HG02759 (cell line): ENCODE data around the gene ANP32A.

Source experiments
- ATAC-seq: cut with Tn5 transposase; IDR thresholded peaks from one replicate; pipeline ENCODE4 v1.9.1; 2021; ENCODE audit warnings: mild to moderate bottlenecking, moderate library complexity; ENCODE audit not compliant: unreplicated experiment

ANP32A gene

DNA sequence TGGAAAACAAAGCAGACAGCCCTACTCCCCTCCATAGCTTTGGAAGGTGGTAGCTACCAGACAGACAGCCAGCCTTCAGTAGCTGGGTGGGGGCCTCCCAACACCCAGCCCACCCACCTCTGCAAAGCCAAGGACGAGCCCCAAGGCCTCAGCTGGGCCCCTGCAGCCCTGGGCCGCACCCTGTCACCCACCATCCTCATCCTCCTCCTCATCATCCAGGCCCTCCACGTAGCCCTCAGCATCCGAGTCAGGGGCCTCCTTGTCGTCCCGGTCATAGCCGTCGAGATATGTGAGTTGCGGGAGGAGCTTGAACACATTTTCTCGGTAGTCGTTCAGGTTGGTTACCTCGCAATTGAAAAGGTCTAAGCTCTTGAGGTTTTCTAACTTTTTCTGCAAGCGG is 36.5 kb downstream of the ANP32A start:
- no peak for ATAC-seq

DNA sequence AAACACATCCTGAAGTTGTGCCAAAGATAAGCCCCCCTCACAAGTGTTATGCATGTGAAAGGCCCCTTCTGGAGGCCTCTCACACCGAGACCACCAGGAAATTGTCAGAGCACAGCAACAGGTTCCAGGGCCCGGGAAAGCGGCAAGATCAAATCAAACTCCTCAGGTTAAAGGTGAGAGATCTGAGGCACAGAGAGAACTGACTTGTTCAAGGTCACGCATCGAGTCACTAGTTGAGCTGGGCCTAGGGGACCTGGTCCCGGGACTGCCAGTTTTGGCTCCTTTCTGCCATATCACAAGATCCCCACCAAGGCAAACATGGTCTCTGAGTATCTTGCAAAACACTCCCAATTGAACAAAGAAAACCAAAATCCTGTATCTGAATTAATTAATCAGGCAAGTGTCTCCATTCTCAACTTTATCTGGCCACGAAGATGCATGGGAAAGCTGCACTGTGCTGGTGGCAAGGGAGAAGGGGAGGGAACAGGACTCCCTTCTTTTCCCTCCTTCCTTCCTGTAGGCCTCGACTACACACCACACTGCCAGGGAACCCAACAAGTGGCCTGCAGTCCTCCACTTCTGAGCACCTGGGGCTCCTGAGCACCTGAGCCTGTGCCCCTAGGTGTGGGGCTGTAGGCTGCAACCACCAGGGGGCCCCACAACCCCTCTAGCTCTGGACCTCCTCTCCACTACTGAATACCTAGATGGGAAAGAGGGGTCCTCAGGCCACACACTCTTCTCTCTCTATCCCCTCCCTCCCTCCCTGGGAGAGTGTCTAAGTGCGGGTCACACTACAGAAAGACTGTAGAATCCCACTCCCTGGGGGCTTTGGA is 37.3 kb downstream of the ANP32A start:
- no peak for ATAC-seq

DNA sequence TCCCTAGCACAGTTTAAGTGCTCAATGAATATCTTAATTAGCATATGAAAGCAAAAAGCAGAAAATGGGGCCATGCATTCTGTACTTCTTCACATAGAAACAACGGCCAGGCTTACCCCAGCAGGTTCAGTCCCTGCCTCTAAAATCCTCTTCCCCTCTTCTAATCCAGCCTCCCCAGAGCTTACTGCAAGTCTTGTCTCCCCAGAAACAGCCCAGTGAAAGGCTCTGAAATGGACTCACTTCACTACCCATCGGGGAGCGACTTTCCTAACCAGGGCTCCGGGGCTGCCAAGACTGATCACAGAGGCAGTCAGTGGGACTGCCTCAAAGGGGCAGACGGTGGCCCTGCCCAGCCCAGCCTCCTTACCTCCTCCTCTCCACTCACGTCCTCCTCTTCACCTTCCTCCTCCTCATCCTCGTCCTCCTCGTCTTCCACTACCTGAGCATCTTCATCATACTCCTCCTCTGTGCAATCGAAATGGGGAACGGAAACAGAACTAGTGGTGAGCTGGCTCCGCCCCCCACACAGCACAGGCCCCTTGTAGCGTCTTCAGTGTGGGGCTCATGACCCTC is 38.0 kb downstream of the ANP32A start:
- ATAC-seq = no peak

DNA sequence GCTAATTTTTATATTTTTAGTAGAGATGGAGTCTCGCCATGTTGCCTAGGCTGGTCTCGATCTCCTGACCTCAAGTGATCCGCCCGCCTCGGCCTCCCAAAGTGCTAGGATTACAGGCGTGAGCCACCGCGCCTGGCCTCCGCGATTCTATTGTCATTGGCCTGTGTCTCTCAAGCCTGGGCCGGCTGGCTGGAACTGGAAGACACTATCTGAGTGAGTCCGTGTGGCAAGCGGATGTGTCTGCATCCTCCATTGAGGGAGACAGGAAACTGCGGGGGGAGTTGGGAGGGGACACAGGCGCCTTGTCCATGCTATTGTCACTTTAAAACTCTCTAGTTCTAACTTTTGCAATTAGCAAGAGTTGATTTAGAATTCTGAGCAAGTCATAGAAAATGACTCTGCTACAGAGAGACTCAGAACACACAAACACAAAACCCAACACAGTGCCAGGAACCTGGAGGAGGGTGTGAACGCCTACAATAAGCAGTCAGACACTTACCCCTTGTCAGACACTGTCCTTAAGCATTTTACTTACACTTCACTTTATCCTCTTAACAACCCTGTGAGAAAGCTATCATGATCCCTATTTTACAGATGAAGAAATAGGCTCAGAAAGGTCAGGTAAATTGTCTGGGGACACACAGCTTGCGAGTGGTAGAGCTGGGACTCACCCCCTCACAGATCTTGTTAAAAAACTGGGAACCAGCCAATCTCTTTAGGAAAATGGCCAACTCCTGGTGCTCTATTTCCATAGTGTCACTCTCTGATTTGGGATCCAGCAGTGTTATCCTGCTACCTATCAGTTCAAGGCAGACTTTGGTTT is 38.7 kb downstream of the ANP32A start:
- ATAC-seq = no peak

DNA sequence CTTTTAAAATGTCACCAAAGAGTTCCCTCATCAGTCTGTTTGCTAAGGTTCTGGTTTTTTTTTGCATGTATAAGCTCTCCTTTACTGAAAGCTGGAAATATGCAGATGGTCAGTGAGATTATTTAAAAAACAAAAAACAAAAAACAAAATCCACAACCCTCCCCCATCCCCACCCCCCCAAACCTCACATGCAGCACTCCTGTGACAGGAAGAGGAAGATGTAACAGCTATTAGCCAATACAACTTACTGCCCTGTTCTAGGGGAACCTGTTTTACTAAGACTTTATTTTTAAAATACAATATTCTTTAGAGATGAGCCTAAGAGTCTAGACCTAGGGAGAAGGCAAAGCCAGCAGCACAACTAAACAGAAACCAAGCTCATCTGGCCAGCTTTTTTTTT is 39.5 kb downstream of the ANP32A start:
- no peak for ATAC-seq

DNA sequence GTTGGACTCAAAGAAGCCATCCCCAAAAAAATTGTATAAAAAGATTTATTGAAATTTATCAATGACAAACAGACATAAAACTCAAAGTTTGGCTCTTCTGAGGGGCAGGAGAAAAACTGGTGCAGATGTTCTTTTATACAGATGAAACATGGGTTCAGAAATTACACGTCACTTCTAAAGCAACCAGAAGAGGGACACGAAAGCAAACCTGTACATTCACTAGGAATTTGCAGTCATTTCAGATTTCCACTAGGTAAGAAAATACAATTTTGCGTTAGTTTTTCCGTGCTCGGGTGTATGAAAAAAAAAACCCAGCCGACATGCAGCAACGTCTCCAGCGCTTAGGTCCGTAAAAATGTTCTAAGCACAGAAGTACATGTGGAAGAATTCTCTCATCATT is 41.8 kb downstream of the ANP32A start:
- ATAC-seq = no peak

DNA sequence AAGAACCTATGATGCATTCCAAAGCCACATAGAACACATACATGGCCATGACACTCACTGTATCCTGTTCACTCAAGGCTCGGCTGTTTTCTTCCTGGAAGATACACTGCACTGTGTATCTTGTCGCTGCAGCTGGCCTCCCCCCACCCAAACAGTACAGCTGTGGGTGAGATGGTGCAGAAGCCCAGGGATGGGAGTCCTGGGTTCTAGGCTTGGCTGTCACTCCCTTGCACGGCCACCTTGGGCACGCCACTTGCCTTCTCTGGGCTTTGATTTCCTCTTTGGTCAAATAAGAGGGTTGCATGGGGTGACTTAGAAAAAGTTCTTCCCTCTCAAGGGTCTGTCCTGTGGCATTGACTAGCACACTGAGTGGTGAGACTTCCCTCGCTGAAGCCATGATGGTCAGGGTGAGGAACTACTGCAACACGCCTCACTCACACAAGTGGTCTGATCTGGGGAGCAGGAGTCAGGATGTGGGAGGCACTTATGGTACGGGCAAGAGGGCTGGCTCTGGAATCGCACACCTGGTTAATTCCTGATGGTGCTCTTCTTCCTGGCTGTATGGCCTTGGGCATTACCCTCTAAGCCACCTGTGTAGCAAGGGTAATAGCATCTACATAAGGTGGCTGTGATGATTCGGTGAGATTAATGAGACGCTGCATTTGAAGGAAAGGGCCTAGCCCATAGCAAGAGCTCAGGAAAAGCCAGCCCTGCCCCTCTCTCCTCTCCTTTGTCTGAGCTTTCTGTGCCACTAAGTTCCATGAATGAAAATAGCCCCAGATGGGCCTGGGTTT is 44.0 kb downstream of the ANP32A start:
- ATAC-seq = no peak

DNA sequence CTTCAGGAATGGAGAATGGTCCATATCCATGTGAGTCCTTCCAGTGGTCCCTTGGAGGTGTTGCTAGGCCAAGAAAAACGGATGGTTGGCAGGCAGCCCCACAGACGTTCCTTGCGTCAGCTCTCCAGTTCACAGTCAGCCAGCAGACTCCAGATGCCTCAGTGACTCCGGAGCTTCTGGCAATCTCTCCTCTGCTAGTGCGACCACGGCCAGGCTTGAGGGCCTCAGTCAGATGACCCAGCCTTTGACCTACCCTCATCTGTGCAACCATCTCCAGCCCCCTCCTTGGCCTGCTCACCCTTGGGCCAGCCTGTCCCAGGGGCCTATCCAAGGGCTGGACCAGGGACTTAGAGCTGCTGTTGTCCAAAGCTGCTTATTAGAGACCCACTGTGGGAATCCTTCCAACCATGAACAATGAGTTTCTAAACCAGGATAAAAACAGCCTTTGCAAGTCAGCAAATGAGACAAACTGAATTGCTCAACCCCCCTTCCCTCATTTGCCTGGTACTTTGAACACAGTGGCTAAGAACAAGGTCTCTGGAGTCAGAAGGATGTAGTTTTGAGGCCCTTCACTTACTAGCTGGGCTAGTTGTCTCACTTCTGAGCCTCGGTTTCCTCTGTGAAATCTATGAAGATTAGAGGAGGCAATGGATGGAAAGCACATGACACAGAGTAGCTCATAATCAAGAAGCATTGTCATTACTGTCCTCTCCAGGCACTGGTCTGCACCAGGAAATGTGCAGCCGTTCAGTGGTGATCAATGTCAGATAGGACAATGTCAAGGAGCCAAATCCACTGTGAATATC is 44.8 kb downstream of the ANP32A start:
- ATAC-seq = no peak

DNA sequence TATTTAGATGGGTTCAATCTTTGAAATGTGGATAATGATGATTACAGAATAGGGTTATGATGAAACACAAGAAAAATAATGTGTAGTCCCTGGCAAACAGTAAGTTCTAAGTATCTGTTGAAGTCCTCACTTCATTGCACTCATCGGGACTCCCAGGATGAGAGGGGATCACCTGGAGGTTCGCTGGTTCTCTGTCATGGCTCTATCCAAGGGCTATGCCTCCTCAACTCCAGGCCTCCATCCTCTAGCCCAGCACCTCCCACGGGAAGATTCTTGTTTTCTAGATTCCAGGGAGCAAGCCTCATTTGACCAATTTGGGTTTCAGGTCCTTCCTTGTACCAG is 45.5 kb downstream of the ANP32A start:
- no peak for ATAC-seq

DNA sequence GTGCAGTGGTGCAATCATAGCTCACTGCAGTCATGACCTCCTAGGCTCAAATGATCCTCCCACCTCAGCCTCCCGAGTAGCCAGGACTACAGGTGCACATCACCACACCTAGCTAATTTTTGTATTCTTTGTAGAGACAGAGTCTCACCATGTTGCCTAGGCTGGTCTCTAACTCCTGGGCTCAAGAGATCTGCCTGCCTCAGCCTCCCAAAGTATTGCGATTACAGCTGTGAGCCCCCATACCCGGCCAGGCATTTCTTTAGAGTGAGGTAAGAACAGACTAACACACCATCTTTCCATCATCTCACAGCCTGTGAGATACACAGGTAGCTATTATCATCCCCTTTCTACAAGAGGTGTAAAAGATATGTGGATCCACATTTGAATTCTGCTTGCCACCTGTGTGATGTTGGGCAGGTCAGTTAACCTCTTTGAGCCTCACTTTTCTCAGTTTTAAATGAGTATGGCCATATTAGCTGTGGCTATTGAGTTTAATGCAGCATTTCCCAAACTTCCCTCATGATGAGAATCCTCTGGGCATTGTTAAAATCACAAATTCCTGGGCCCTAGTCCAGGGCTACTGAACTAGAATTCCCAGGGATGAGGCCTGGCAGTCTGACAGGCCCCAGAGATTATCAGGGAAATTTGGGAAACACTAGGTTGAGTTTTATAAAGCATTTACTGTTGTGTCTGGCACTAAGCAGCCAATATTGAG is 46.0 kb downstream of the ANP32A start:
- ATAC-seq = no peak

DNA sequence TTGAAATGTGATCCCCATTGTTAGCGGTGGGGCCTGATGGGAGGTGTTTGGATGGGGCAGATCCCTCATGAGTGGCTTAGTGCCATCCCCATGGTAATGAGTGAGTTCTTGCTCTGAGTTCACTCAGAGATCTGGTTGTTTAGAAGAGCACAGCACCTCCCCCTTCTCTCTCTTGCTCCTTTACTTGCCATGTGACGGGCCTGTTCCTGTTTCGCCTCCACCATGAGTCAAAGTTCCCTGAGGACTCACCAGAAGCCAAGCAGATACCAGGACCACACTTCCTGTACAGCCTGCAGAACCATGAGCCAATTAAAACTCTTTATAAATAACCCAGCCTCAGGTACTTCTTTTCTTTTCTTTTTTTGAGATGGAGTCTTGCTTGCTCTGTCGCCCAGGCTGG is 46.6 kb downstream of the ANP32A start:
- no peak for ATAC-seq

DNA sequence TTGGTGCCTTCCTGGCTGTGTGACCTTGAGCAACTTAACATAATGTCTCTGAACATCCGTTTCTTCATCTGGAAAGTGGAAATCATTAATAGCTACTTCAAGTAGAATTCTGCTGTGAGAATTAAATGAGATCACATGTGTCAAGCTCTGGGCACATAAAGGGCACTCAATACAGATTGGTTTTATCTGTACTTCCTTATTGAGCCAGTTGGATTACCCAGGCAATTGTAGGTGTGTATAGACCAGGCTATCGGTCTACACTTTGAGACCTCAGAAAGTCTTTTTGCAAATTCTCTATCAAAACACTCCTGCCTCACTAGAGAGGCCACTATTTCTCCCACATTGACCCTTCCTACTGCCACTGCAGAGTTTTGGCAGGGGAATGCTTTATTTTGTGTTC is 47.7 kb downstream of the ANP32A start:
- no peak for ATAC-seq

DNA sequence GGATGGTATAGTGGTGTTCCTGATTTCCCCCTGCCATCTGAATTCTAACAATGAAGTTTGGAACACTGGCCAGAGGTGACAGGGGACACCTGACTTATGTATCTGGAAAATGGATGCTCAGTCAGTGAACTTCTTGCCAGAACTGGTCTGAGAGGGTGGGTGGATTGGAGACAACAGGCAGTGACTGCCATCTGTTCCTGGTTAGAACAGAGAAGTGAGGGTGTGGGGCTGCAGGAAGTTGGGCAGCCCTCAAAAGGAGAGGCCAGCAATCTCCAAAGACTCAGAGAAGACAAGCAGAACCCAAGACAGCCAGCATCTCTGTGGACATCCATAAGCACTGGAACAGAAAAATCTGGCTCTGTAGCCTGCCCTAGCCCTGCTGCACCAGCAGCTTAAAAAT is 50.5 kb downstream of the ANP32A start:
- ATAC-seq = no peak

DNA sequence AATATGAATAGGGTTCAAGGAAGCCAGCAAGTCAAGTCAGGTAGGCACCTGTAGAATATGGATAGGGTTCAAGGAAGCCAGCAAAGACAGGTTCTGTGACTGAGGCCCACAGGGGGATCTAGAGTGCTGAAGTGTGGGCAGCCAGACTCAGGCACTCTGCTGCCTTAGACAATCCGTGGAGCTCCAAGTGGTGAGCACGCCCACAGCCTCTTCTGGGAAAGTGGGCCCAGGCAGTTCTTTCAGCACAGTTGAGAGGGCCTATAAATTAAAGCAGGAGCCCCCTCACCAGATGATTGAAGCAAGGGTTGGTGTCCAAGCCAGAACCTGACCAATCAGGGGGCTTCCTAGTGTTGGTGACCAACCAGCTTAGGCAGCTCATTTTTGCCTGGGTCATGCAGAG is 51.0 kb downstream of the ANP32A start:
- no peak for ATAC-seq

DNA sequence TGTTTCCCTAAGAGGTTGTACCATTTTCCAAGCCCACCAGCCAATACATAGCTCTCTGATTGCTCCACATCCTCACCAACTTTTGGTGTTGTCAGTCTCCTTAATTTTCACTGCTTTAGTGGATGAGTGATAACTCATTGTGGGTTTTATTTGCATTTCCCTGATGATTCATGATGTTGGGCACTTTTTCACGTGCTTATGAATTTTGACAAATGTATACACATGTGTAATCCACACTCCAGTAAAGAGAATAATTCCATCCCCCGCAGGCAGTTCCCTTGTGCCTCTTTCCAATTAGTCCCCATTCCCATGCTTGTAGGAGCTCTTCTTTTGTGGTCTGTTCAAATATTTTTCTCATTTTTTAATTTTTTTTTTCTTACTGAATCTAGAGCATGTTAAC is 52.4 kb downstream of the ANP32A start:
- ATAC-seq = no peak

DNA sequence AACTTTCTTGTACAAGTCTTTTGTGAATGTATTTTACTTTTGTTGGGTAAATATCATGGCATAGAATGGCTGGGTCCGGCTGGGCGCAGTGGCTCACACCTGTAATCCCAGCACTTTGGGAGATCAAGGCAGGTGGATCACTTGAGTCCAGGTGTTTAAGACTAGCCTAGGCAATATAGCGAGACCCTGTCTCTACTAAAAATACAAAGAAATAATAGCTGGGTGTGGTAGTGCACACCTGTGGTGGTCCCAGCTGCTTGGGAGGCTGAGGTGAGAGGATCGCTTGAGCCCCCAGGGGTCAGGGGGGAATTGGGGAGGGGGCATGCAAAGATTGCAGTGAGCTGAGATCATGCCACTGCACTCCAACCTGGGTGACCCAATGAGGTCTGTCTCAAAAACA is 52.9 kb downstream of the ANP32A start:
- no peak for ATAC-seq

DNA sequence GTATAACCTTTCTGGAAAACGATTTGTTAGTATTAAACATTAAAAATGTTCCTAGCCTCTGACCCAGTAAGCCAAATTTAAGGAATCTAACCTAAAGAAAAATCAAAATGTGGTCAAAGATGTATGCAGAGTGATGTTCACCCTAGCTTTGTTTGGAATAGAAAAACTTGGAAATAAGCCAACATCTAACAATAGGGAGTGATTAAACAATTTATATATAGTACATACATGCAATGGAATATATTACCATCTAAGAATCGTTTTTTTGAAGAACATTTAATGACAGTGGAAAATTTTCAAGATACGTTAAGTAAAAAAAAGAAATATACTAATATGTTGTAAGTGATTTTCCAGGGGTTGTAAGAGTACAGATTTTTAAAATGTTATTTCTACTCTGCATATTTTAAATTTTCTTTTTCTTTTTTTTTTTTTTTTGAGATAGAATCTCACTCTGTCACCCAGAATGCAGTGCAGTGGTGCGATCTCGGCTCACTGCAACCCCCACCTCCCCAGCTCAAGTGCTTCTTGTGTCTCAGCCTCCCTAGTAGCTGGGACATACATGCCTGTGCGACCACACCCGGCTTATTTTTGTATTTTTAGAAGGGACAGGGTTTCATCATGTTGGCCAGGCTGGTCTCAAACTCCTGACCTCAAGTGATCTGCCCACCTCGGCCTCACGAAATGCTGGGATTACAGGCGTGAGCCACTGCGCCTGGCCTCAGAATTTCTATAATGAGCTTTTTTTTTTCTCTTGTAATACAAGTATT is 54.9 kb downstream of the ANP32A start:
- ATAC-seq = no peak

DNA sequence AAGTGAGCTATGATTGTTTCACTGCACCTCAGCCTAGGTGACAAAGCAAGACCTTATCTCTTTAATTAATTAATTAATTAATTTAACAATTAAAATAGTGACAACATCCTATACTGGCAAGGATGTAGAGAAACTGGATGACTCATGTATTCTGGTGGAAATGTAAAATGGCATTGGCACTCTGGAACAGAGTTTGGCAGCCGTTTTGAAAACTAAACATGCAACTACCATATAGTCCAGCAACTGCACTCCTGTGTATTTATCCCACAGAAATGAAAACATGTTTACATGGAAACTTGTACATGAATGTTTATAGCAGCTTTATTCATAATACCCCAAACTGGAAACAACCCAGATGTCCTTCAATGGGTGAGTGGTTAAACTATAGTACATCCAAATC is 56.6 kb downstream of the ANP32A start:
- no peak for ATAC-seq

DNA sequence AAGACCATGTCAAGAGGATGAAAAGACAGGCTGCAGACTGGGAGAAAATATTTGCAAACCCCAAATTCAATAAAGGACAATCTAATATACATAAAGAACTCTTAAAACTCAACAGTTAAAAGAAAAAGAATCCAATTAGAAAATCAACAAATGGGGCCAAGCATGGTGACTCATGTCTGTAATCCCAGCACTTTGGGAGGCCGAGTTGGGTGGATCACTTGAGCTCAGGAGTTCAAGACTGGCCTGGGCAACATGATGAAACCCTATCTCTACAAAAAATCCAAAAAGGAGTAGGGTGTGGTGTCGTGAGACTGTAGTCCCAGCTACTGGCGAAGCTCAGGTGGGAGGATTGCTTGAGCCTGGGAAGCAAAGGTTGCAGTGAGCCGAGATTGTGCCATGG is 57.6 kb downstream of the ANP32A start:
- ATAC-seq = no peak
